GM18517 (cell line): ENCODE results near the gene RASAL2.
A peak's percentile ranks its signal among the peaks of the same experiment; 100 is the strongest.

Experiments
- ATAC-seq: cut with Tn5 transposase; IDR thresholded peaks from one replicate; pipeline ENCODE4 v1.9.1; 2021; ENCODE audit warnings: mild to moderate bottlenecking, moderate library complexity; ENCODE audit not compliant: unreplicated experiment

The RASAL2 gene

DNA sequence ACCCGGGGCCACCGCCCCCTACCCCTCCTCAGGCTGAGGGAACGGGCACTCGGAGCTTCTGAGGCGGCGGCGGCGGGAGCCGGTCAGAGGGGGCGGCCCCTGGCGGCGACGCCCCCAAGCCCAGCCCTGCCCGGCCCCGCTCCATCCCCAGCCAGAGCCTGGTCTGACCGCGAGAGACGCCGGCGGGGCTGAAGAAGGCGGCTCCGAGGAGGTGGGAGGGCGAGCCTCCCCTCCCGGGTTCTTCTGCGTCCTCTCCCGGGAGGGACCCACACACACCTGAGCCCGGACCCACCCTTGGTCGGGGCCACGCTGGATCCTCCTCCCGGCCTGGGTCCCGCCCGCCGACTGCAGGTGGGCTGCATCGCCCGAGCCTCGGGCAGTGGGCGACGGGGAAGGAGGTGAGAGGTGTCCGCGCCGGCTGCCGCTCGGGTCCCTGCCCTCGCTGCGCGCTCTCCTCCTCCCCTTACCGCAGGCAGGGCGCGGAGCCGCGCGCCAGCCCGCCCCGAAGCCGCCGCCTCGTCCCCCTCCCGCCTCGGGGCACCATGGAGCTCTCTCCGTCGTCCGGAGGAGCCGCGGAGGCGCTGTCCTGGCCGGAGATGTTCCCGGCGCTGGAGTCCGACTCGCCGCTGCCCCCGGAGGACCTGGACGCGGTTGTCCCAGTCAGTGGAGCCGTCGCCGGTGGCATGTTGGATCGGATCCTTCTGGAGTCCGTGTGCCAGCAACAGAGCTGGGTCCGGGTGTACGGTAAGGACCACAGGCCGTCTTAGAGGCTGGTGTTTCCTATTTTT, at the start of gene RASAL2:
RASAL2 (plus strand) TSS at position 154 of the 788 bp plus-strand sequence; CDS start at position 543, 389 bp downstream.
- peak; percentile 46 for ATAC-seq

GRCh38 chr1:178046591-178047270, 47.2 kb upstream of the RASAL2 start:
- no peak for ATAC-seq

DNA sequence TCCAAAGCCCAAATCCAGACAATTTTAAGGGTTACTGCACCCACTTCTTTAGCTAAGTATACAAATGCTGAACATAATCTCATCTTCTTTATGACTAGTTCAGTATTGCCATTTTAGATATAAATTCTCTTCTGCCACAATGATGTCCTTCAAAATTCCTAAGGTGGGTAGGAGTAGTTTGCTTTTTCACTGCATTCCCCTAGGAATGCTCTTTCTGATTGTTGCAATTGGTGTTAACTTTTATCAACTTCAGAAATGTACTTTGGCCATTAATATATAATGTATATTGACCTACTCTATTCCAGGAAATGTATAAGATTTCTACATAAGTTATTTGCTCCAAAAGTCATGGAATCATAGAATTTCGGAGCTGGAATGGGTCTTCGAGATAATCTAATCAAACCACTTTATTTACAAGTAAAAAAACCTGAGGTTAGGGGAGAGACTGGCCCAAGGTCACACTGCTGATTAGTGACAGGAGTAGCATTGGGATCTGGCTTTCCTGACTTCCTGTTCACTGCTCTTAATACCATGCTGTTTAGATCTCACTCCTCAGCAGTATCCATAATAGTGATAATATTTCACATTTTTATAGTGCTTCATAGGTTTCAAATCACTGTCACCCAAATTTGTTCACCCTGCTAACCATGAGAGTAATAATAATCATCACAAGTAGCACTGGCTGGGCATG, 46.4 kb upstream of the RASAL2 start:
- no peak for ATAC-seq

DNA sequence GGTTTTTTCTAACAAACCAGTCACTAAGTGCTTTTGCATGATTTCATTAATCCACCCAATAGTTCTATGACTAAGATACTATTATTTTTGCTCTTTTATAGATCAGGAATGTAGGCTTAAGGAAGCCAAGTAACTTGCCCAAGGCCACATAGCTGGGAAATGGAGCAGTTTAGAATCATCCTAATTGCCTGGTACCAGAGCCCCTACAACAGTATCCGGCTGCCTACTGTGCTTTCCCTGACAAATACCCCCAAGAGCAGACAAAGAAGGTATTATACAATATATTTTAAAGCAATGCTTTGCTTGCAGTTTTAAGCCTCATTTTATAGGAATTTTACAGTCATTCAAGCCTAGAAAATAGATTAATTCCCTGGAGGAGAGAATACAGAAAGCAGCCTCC, 45.5 kb upstream of the RASAL2 start:
- ATAC-seq: no peak

DNA sequence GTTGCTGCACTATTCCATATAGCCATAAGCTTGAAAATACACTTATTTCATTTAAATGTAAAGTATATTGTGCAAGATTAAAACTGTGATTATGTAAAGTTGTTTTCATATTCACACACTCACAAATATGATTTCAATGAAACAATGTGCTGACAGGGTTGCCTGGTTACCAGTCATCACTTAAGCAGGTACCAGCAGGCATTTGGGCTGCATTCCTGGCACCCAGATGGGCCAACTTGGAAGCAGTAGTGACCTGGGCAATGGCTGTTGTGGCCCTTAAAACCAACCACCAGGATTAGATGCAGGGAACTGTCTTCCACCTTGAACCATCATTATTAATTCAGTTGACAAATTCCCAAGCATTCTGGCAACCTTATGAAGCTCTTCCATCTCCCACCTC, 45.0 kb upstream of the RASAL2 start:
- ATAC-seq: no peak

DNA sequence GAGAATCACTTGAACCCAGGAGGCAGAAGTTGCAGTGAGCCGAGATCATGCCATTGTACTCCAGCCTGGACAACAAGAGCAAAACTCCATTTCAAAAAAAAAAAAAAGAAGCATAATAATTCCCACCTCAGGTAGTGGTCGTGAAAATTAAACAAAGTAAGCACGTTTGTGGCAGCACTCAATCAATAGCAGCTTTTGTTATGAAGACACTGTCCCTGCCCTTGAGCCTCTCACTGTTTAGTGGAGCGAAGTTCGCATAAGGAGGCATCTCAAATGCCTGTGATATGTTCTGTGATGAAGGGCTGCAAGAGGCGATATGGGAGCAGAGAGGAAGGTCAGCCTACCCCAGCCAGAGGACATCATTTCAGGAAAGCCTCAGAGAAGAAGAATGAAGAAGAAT, 43.8 kb upstream of the RASAL2 start:
- ATAC-seq: no peak

GRCh38 chr1:178051071-178051470, 42.8 kb upstream of the RASAL2 start:
- ATAC-seq: no peak

GRCh38 chr1:178052650-178053461, 41.0 kb upstream of the RASAL2 start:
- ATAC-seq: no peak

DNA sequence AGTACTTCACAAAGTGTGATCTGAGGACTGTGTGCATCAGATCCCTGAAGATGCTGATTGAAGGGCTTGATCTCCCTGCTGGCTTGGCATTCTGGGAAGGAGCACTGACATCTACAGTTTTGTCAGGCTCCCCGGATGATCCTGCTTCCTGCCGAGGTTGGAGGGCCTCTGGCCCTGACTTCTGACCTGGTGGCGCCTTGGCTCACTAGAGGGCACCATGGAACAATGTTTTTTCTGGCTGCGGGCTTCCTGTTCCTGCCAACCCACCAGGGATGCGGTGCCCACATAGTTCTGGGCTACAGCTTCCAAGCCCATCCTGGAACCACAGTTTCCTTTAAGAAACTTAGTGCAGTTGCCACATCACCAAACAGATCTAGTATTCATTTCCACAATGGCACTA, 38.8 kb upstream of the RASAL2 start:
- ATAC-seq: no peak

- peak; percentile 95 for ATAC-seq
Observed at GRCh38 chr1:178055779-178056471, 38.0 kb upstream of the RASAL2 start.

DNA sequence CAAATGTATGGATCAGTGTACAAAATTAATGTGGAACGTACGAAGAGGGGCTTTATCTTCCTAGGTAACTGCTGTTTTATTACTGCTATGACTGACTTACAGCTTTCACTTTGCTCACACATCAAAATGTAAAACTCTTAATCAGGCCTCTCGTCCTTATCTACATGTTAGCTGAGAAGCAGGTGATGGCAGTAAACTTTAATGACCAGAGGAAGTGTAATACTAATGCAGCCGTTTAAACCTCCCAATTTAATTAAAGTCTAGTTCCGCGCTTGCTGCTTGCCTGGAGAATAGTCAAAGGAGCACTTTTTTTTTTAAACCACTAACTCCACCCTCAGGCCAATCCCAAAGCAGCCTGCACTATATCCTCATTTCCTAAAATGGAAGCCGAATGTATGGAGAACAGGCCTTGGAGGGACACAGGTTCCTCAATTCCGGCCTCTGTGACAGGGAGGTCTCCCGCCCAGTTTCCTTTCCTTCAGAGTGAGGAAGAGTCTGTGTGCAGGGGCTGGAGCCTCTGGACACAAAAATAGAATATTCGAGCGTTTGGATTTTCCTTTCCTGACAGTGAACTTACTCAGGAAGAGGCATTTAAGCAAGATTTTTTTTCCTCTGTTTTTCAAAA, 36.7 kb upstream of the RASAL2 start:
- ATAC-seq: no peak

GRCh38 chr1:178057912-178058534, 35.9 kb upstream of the RASAL2 start:
- ATAC-seq: no peak

GRCh38 chr1:178060789-178061556, 32.9 kb upstream of the RASAL2 start:
- no peak for ATAC-seq

DNA sequence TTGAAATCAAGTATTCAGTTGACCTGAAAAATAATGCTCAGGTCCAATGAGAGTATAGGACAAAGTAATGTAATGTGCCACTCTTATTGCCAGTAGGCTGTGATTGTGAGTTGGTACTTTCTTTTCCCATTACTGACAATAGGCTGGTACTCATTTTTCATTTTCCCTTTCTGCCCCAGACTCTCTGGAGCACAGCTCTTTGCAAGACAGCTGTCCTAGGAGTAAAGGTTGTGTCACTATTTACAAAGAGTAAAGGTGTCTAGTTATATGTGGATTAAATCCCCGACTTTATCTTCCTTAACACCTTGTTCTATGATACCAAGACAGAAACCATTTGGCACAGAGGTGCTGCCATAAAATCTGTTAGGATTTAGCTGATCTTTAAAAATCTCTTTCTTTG, 32.3 kb upstream of the RASAL2 start:
- no peak for ATAC-seq

DNA sequence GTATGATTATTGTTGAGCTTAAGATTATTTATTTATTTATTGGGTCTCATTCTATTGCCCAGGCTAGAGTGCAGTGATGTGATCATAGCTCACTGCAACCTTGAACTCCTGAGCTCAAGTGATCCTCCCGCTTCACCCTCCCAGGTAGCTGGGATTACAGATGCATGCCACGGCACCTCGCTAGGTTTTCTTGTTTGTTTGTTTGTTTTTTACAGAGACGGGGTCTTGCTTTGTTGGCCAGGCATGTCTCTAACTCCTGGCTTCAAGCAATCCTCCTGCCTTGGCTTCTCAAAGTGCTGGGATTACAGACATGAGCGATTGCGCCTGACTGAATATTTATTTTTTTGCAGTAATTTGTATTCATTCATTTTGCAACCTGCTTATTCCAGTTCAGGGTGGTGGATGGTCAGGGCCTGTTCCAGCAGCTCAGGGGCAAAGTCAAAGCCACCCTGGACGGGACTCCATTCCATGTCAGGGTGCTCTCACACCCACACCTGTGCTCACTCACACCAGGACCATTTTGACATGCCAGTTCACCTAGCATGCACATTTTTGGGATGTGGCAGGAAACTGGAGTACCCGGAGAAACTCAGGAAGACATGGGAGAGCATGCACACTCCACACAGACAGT, 29.6 kb upstream of the RASAL2 start:
- no peak for ATAC-seq

DNA sequence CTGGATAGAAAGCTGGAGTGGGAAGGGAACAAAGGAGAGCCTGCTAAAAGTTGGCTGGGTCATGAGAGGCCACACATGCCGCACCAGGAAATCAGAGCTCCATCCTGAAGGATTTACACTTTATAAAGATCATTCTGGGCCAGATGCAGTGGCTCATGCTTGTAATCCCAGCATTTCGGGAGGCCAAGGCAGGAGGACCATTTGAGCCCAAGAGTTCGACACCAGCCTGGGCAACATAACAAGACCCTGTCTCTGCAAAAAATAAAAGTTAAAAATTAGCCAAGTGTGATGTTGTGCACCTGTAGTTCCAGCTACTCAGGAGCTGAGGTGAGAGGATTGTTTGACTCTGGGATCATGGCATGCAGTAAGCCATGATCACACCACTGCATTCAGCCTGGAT, 28.7 kb upstream of the RASAL2 start:
- ATAC-seq: no peak

- no peak for ATAC-seq
Observed at GRCh38 chr1:178066296-178066907, 27.5 kb upstream of the RASAL2 start.
